ENCODE measurements around the gene HMGB3.

The HMGB3 gene

GRCh38 chrX:151000861-151001331 lies 17.8 kb downstream of the HMGB3 start:
- TF ChIP-seq REST (IDR thresholded peaks at IDR 0.05; ENCODE audit: insufficient read depth in 1 of 2, low read depth in 2 of 2, low read length in 2 of 2) (no peak), FOXP2 (optimal IDR thresholded peaks at IDR 0.05; ENCODE audit: borderline replicate concordance, extremely low read depth, extremely low read length, insufficient read depth) (no peak), POLR2AphosphoS5 (IDR thresholded peaks at IDR 0.05; ENCODE audit: low read depth, low read length) (no peak), TAF1 (IDR thresholded peaks at IDR 0.05; ENCODE audit: borderline replicate concordance, insufficient read depth, low read length) (no peak), SIN3A (IDR thresholded peaks at IDR 0.05; ENCODE audit: borderline replicate concordance, insufficient read depth, low read length) (no peak)

- TF ChIP-seq SIN3A (IDR thresholded peaks at IDR 0.05; ENCODE audit: borderline replicate concordance, insufficient read depth, low read length), result no peak
- no peak for TF ChIP-seq REST (IDR thresholded peaks at IDR 0.05; ENCODE audit: insufficient read depth in 1 of 2, low read depth in 2 of 2, low read length in 2 of 2)
- no peak for TF ChIP-seq POLR2AphosphoS5 (IDR thresholded peaks at IDR 0.05; ENCODE audit: low read depth, low read length)
- TF ChIP-seq FOXP2 (optimal IDR thresholded peaks at IDR 0.05; ENCODE audit: borderline replicate concordance, extremely low read depth, extremely low read length, insufficient read depth), result no peak
- no peak for TF ChIP-seq TAF1 (IDR thresholded peaks at IDR 0.05; ENCODE audit: borderline replicate concordance, insufficient read depth, low read length)
Measured at GRCh38 chrX:151004085-151004484, 20.9 kb downstream of the HMGB3 start.

- TF ChIP-seq FOXP2 (optimal IDR thresholded peaks at IDR 0.05; ENCODE audit: borderline replicate concordance, extremely low read depth, extremely low read length, insufficient read depth), result no peak
- TF ChIP-seq SIN3A (IDR thresholded peaks at IDR 0.05; ENCODE audit: borderline replicate concordance, insufficient read depth, low read length), result no peak
- TF ChIP-seq REST (IDR thresholded peaks at IDR 0.05; ENCODE audit: insufficient read depth in 1 of 2, low read depth in 2 of 2, low read length in 2 of 2), result no peak
- TF ChIP-seq TAF1 (IDR thresholded peaks at IDR 0.05; ENCODE audit: borderline replicate concordance, insufficient read depth, low read length), result no peak
- no peak for TF ChIP-seq POLR2AphosphoS5 (IDR thresholded peaks at IDR 0.05; ENCODE audit: low read depth, low read length)
Measured at GRCh38 chrX:151006410-151007109, 23.4 kb downstream of the HMGB3 start.

- TF ChIP-seq POLR2AphosphoS5 (IDR thresholded peaks at IDR 0.05; ENCODE audit: low read depth, low read length) (no peak), FOXP2 (optimal IDR thresholded peaks at IDR 0.05; ENCODE audit: borderline replicate concordance, extremely low read depth, extremely low read length, insufficient read depth) (no peak), SIN3A (IDR thresholded peaks at IDR 0.05; ENCODE audit: borderline replicate concordance, insufficient read depth, low read length) (no peak), TAF1 (IDR thresholded peaks at IDR 0.05; ENCODE audit: borderline replicate concordance, insufficient read depth, low read length) (no peak), REST (IDR thresholded peaks at IDR 0.05; ENCODE audit: insufficient read depth in 1 of 2, low read depth in 2 of 2, low read length in 2 of 2) (no peak)
Measured at GRCh38 chrX:151009582-151009981, 26.4 kb downstream of the HMGB3 start.
